CD4-positive, alpha-beta memory T cell (primary cell): ENCODE results near the gene NUP210L. TPM values are rescaled to one million over a fixed set of nuclear protein-coding genes. Genes with fewer than 3 reads are reported as not detected.

Experiments
- CTCF ChIA-PET: fragments of 350-600 bp; sonication (Branson Sonifier 250); formaldehyde crosslinking; loops from one replicate; lab custom pipeline; 2021; ENCODE audit warnings: inconsistent platforms; ENCODE audit not compliant: partially characterized antibody; lab: Charles Lee
- POLR2A ChIA-PET: fragments of 350-600 bp; sonication (Branson Sonifier 250); formaldehyde crosslinking; loops from one replicate; lab custom pipeline; 2021; ENCODE audit not compliant: partially characterized antibody; lab: Charles Lee
- DNase-seq, 5 donors: peaks; one replicate each; pipeline versions ENCODE4 v3.0.0 to v3.0.0-alpha.2; 2020 to 2022; ENCODE audit warnings: mixed read lengths in 1 of 5
- H3K27ac ChIP-seq: one replicate; pipeline ENCODE4 v1.7.0; 2013; ENCODE audit warnings: low read depth, low read length
- H3K27me3 ChIP-seq: 2 replicates; pipeline ENCODE4 v1.7.0; 2013; ENCODE audit warnings: mild to moderate bottlenecking, low read length, moderate library complexity; ENCODE audit not compliant: insufficient read depth
- H3K36me3 ChIP-seq: 2 replicates; pipeline ENCODE4 v1.7.0; 2013; ENCODE audit warnings: mild to moderate bottlenecking, low read length, moderate library complexity; ENCODE audit not compliant: insufficient read depth
- H3K4me1 ChIP-seq: 2 replicates; pipeline ENCODE4 v1.7.0; 2013; ENCODE audit warnings: mild to moderate bottlenecking, low read length, moderate library complexity; ENCODE audit not compliant: insufficient read depth
- H3K4me3 ChIP-seq, 2 donors: one replicate each; pipeline ENCODE4 v1.7.0; 2013; ENCODE audit warnings: low read length in 2 of 2, mild to moderate bottlenecking in 1 of 2
- H3K9me3 ChIP-seq, 2 donors: one replicate each; pipeline ENCODE4 v1.7.0; 2013; ENCODE audit warnings: low read length in 2 of 2, control low read depth in 1 of 2; ENCODE audit not compliant: control insufficient read depth in 1 of 2
- H3K27ac Mint-ChIP-seq, 7 donors: one replicate each; pipeline ENCODE4 v1.8.0; 2020 to 2021; ENCODE audit warnings: mixed read lengths in 7 of 7, mild to moderate bottlenecking in 6 of 7, inconsistent platforms in 3 of 7, moderate library complexity in 3 of 7
- H3K27me3 Mint-ChIP-seq, 2 donors: one replicate each; pipeline ENCODE4 v1.8.0; 2020 to 2021; ENCODE audit warnings: mixed read lengths in 2 of 2
- H3K36me3 Mint-ChIP-seq, 2 donors: one replicate each; pipeline ENCODE4 v1.8.0; 2020 to 2021; ENCODE audit warnings: mixed read lengths in 2 of 2, inconsistent platforms in 1 of 2, mild to moderate bottlenecking in 1 of 2
- H3K4me1 Mint-ChIP-seq, 4 donors: one replicate each; pipeline ENCODE4 v1.8.0; 2020 to 2021; ENCODE audit warnings: mixed read lengths in 4 of 4, mild to moderate bottlenecking in 1 of 4
- H3K4me3 Mint-ChIP-seq, 8 donors: one replicate each; pipeline ENCODE4 v1.8.0; 2020 to 2021; ENCODE audit warnings: mixed read lengths in 8 of 8, mild to moderate bottlenecking in 7 of 8, moderate library complexity in 6 of 8, inconsistent platforms in 3 of 8
- H3K9me3 Mint-ChIP-seq, 8 donors: one replicate each; pipeline ENCODE4 v1.8.0; 2020 to 2021; ENCODE audit warnings: mixed read lengths in 8 of 8, mild to moderate bottlenecking in 5 of 8, inconsistent platforms in 3 of 8, moderate library complexity in 1 of 8
- intact Hi-C: fragments of 100-400 bp; cut with micrococcal nuclease; formaldehyde crosslinking; loops from one replicate; pipeline ENCODE4 v1.15.1; 2023
- polyA plus RNA-seq, 2 donors: library from polyadenylated mRNA; unstranded; fragments of 300-500 nt; fragmentation: Illumina TruSeq; gene quantifications; one replicate each; pipeline ENCODE4 v1.2.3, GENCODE V29; 2021
- total RNA-seq, 2 experiments: library from RNA; stranded (reverse); gene quantifications; one replicate each; pipeline ENCODE4 v1.2.3, GENCODE V29; 2021

Gene NUP210L
- total RNA-seq (under 1 TPM; 0.19 to 0.23 TPM), polyA plus RNA-seq (under 1 TPM in 1 of 2 donors, not detected in 1; 0.14 TPM)

- Mint-ChIP-seq H3K4me3 (peak within 1 kb of the TSS in 2 of 8 donors; percentile 22 to 25), H3K27me3 (no peaks in the 10 kb centered on the region), H3K36me3 (peaks cover 41 to 54% of the 10 kb centered on the region in 2 donors), H3K4me1 (peaks cover 42 to 61% (median 54%) of the 10 kb centered on the region in 4 donors), H3K27ac (peak within 1 kb of the TSS; percentile 88 to 94 (median 90)), H3K9me3 (peaks cover 0 to 8% (median 0%) of the 10 kb centered on the region in 8 donors)
- Histone ChIP-seq H3K4me1 (peaks cover 55% of the 10 kb centered on the region), H3K9me3 (no peaks in the 10 kb centered on the region), H3K27me3 (no peaks in the 10 kb centered on the region), H3K36me3 (peaks cover 23% of the 10 kb centered on the region), H3K4me3 (no peak within 1 kb of the TSS), H3K27ac (peak within 1 kb of the TSS; percentile 18)
- intact Hi-C loops = no loop called here
- no peak for DNase-seq
- POLR2A ChIA-PET = interaction anchor here (0.5 to 4.4 kb wide), 2 partner anchors 152 to 164 kb away, joined by 4 to 33 read pairs; partner anchors contain the start of gene RPS27
- CTCF ChIA-PET = no interaction called here
These were observed at the start of gene NUP210L for GRCh38 chr1:154154534-154155191. Gene NUP210L, minus strand, starts transcription at chr1:154155073.

DNA sequence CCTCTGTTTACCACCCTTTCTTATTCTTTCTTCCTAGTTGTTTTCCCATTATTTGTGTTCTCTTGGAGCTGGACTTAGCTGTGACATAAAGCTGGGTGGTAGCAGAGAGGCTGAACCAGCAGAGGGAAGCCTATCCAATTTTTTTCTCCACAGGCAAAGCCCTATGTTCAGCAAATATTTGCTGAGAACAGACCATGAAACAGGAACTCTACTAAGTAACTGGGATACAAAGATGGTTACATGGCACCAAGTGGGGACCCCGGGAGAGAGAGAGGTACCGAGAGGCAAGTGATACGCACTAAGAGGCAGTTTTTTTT lies 44.6 kb upstream of the NUP210L start:
- Histone ChIP-seq H3K4me3 (no peak overlapping the region), H3K36me3 (no peaks in the 10 kb centered on the region), H3K4me1 (peaks cover 7% of the 10 kb centered on the region), H3K9me3 (no peaks in the 10 kb centered on the region), H3K27ac (no peak overlapping the region), H3K27me3 (no peaks in the 10 kb centered on the region)
- no peaks in the 10 kb centered on the region for H3K27me3 Mint-ChIP-seq
- no peak for DNase-seq
- ChIA-PET POLR2A (interaction anchor here (0.8 to 2.3 kb wide), 10 partner anchors 14 to 145 kb away, joined by 3 to 18 read pairs (median 3); partner anchors contain the start of gene HAX1), CTCF (interaction anchor here (0.6 to 6.4 kb wide), 25 partner anchors 8 to 347 kb away, joined by 3 to 46 read pairs (median 4); partner anchors contain the start of gene HAX1)
- H3K4me1 Mint-ChIP-seq = no peaks in the 10 kb centered on the region
- H3K4me3 Mint-ChIP-seq = no peak overlapping the region
- intact Hi-C loops = loop anchor here (1.0 to 2.0 kb wide), 4 partner anchors 73 to 279 kb away; partner anchors contain the start of gene HAX1
- H3K27ac Mint-ChIP-seq = no peak overlapping the region
- no peaks in the 10 kb centered on the region for H3K36me3 Mint-ChIP-seq
- no peaks in the 10 kb centered on the region for H3K9me3 Mint-ChIP-seq

- POLR2A ChIA-PET = interaction anchor here (0.8 to 2.3 kb wide), 9 partner anchors 14 to 145 kb away, joined by 3 to 18 read pairs (median 3); partner anchors contain the start of gene HAX1
- no peaks in the 10 kb centered on the region for H3K36me3 Mint-ChIP-seq
- Histone ChIP-seq H3K4me1 (peaks cover 7% of the 10 kb centered on the region), H3K4me3 (no peak overlapping the region), H3K36me3 (no peaks in the 10 kb centered on the region), H3K9me3 (no peaks in the 10 kb centered on the region), H3K27ac (no peak overlapping the region), H3K27me3 (no peaks in the 10 kb centered on the region)
- peaks cover 0 to 3% of the 10 kb centered on the region in 2 donors for H3K27me3 Mint-ChIP-seq
- H3K9me3 Mint-ChIP-seq = no peaks in the 10 kb centered on the region
- H3K4me1 Mint-ChIP-seq = no peaks in the 10 kb centered on the region
- intact Hi-C loops = loop anchor here (1.0 to 2.0 kb wide), 4 partner anchors 73 to 280 kb away; partner anchors contain the start of gene HAX1
- DNase-seq = peak; percentile 53 to 62 (median 58)
- peak overlapping the region in 2 of 7 donors; percentile 64 to 74 for H3K27ac Mint-ChIP-seq
- H3K4me3 Mint-ChIP-seq = no peak overlapping the region
- CTCF ChIA-PET = interaction anchor here (0.6 to 6.4 kb wide), 25 partner anchors 8 to 348 kb away, joined by 3 to 46 read pairs (median 4); partner anchors contain the start of gene HAX1
These were observed 44.1 kb upstream of the NUP210L start for GRCh38 chr1:154198756-154199562.

GRCh38 chr1:154193821-154194220 lies 38.9 kb upstream of the NUP210L start:
- Mint-ChIP-seq H3K4me3 (no peak overlapping the region), H3K9me3 (no peaks in the 10 kb centered on the region), H3K27me3 (peaks cover 9 to 10% of the 10 kb centered on the region in 2 donors), H3K36me3 (no peaks in the 10 kb centered on the region), H3K4me1 (no peaks in the 10 kb centered on the region), H3K27ac (peak overlapping the region in 1 of 7 donors; percentile 68)
- no peaks in the 10 kb centered on the region for H3K27me3 ChIP-seq
- H3K27ac ChIP-seq = no peak overlapping the region
- H3K4me3 ChIP-seq = no peak overlapping the region
- H3K4me1 ChIP-seq = peaks cover under 1% of the 10 kb centered on the region
- POLR2A ChIA-PET = interaction anchor here (1.0 to 1.6 kb wide), 2 partner anchors 12 to 16 kb away, joined by 3 read pairs; no protein-coding TSS in a partner anchor
- CTCF ChIA-PET = interaction anchor here (1.2 kb wide), 1 partner anchor 151 kb away, joined by 4 read pairs; no protein-coding TSS in a partner anchor
- DNase-seq = no peak
- no peaks in the 10 kb centered on the region for H3K36me3 ChIP-seq
- intact Hi-C loops = no loop called here
- H3K9me3 ChIP-seq = no peaks in the 10 kb centered on the region

- Histone ChIP-seq H3K9me3 (no peaks in the 10 kb centered on the region), H3K27me3 (no peaks in the 10 kb centered on the region), H3K36me3 (no peaks in the 10 kb centered on the region), H3K27ac (no peak overlapping the region), H3K4me3 (no peak overlapping the region), H3K4me1 (no peaks in the 10 kb centered on the region)
- intact Hi-C loops = no loop called here
- no peaks in the 10 kb centered on the region for H3K4me1 Mint-ChIP-seq
- no peaks in the 10 kb centered on the region for H3K36me3 Mint-ChIP-seq
- no peak for DNase-seq
- no peak overlapping the region for H3K27ac Mint-ChIP-seq
- no peak overlapping the region for H3K4me3 Mint-ChIP-seq
- ChIA-PET CTCF (interaction anchor here (0.7 kb wide), 1 partner anchor 105 kb away, joined by 3 read pairs; no protein-coding TSS in a partner anchor), POLR2A (no interaction called here)
- H3K9me3 Mint-ChIP-seq = no peaks in the 10 kb centered on the region
- H3K27me3 Mint-ChIP-seq = peaks cover 9 to 10% of the 10 kb centered on the region in 2 donors
These were observed 37.6 kb upstream of the NUP210L start for GRCh38 chr1:154192476-154192875.

DNA sequence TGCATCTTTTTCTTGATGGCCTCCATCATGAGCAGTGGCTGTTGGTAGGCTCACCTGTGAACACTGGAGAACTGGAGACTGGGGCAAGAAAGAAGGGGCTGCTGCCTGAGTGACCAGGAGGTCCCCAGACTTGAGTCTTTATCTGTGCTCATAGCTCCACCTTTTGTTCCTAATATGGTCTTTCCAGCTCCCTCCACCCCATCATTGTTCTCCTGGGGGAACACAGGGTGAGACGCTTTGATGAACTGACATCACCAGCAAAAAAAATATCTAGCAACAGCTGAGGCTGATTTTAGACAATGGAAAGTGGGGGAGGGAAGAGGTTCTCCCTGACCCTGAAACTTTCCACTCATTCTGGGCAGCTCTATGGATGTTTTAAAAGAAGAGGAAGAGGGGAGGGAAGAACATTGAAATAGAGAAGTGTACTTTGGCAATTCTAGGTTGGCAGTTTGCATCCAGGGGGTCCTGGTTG lies 37.2 kb upstream of the NUP210L start, which contains the start of gene TPM3:
Gene TPM3, minus strand, starts transcription at position 111 of the 472 bp plus-strand sequence. Its CDS starts 82 bp downstream, at position 29.
- Mint-ChIP-seq H3K27ac (peak within 1 kb of the TSS in 1 of 7 donors; percentile 3), H3K27me3 (peaks cover 9 to 10% of the 10 kb centered on the region in 2 donors), H3K4me1 (no peaks in the 10 kb centered on the region), H3K36me3 (no peaks in the 10 kb centered on the region), H3K9me3 (no peaks in the 10 kb centered on the region), H3K4me3 (no peak within 1 kb of the TSS)
- no peaks in the 10 kb centered on the region for H3K4me1 ChIP-seq
- no peak within 1 kb of the TSS for H3K4me3 ChIP-seq
- H3K27ac ChIP-seq = no peak within 1 kb of the TSS
- no peaks in the 10 kb centered on the region for H3K9me3 ChIP-seq
- CTCF ChIA-PET = no interaction called here
- POLR2A ChIA-PET = interaction anchor here (1.0 kb wide), 1 partner anchor 16 kb away, joined by 3 read pairs; no protein-coding TSS in a partner anchor
- H3K36me3 ChIP-seq = no peaks in the 10 kb centered on the region
- H3K27me3 ChIP-seq = no peaks in the 10 kb centered on the region
- intact Hi-C loops = no loop called here
- no peak for DNase-seq
